Dedifferentiated amniotic fluid mesenchymal stem cell (primary cell): ENCODE results near the gene AIDA.
"Not testable (repeated sequence)": the region's sequence is repeated elsewhere in the genome, so short reads cannot be mapped to it uniquely, and the experiment has no call there.

Experiments used
- DNase-seq: peaks from one replicate; pipeline ENCODE4 v3.0.0-alpha.2; 2016; ENCODE audit errors: extremely low spot score

AIDA gene

DNA sequence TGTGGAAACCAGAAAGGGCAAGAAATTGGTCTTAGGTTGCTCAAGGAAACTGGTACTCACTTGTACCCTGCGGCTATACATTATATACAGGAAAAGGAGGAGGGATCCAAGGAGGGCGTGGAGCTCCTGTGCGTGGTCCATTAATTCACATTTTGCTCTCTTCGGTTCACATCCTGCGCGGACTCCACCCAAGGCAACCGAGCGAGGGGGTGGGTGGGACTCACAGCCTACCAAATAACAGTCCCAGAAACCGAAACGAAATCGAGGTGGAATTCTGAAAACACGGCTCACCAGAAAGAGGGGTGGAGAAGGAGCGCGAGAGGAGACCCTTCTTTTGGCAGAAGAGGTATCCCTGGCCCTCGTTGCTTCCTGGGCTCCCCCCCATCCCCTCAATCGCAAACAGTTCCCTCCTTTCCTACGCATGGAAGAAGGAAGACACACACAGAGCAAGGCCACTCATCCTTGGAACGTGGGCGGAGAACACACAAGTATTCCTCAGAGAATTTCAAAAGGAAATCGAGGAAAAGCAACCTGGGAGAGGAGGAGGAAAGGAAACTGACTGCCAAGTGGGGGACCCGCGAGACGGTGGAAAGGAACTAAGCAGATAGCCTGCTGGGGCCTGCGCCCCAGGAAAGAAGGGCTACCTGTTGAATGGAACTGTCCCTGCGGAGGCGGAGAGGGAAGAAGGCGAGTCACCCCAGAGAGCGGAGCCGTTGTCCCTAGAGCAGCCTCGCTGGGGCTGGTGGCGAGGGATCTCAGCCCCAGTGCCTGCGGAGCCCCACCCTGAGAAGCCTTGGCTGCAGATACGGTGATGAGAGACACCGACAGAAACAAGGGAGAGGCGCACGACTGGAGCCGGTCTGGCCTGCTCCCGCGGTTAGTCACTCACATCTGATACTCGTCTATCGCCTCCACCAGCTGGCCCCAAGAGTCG, 705 bp downstream of the AIDA start:
- peak; percentile 39 for DNase-seq

GRCh38 chr1:222709700-222710153, 2.6 kb downstream of the AIDA start:
- DNase-seq, result no peak

GRCh38 chr1:222706815-222707214, 5.5 kb downstream of the AIDA start:
- DNase-seq, result no peak

DNA sequence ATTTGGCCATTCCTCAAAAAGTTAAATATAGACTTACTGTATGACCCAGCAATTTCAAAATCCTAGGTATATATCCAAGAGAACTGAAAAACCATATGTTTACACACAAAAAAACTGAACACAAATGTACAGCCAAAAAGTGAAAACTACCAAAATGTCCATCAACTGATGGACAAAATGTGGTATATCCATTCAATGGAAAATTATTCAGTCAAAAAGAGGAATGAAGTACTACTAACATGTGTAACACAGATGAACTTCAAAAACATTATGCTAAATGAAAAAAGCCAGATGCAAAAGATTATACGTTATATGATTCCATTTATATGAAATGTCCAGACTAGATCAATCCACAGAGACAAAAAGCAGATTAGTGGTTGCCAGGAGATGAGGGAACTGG, 8.0 kb downstream of the AIDA start:
- no peak for DNase-seq

GRCh38 chr1:222702210-222702609, 10.1 kb downstream of the AIDA start:
- no peak for DNase-seq

DNA sequence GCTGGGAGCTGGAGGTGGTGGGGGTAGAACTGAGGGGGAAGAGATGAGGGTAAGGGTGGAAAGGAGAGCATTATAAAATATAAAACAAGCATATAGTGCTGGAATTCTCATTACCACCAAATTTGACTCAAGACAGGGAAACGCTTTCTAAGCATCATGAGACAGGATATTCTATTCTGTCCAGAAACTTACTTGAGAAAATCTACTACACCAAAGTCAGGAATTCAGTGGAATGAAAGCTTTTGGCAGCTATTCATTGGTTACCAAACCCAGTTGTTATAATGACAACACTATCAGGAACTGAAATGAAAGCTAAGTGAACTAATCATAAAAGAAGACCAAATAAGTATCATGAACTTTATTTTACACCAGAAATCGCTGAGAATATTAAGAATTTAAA, 14.5 kb downstream of the AIDA start:
- DNase-seq, result no peak

DNA sequence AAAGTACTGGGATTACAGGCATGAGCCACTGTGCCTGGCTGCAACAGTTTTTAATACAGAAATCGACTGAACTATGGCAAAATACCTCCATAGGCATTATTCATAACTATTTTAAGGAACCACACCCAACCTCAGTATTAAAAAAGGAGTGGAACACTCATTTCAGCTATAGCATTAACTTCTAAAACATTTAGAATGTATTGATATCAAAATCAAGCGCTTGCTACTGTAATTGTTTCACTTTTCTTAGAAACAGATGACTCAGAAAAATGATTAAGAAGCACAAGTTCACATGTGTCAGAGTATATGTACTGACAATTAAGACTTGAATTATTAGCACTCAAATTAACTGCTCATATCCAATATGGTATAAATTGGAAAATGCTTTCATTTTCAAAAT, 15.1 kb downstream of the AIDA start:
- DNase-seq, result no peak

DNA sequence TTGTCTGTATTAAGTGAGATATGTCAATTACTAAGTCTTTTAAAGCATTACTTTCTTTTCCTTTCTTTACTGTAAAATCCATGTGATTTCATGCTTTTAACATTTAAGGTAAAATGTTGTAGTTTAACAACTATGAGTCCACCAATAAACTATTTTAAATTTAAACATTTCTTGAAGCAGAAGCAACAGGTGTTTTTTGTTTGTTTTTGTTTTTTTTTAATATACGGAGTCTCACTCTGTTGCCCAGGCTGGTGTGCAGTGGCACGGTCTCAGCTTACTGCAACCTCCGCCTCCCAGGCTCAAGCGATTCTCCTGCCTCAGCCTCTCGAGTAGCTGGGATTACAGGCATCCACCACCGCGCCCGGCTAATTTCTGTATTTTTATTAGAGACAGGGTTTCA, 15.6 kb downstream of the AIDA start:
- DNase-seq, result no peak

DNA sequence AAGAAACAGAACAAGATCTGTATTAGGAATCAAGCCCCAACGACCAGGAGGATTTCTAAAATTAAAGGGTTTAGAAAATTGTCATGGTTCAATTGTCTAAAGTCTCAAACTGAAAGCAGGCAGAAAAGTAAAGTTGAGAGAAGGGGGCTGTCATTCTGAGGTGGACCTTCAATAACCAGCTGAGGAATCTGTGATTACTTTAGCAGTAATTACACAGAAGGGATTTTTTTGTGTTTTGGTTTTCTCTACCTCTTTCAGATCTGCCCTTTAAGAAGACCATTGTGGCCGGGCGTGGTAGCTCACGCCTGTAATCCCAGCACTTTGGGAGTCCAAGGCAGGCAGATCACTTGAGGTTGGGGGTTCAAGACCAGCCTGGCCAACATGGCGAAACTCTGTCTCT, 17.4 kb downstream of the AIDA start:
- no peak for DNase-seq

DNA sequence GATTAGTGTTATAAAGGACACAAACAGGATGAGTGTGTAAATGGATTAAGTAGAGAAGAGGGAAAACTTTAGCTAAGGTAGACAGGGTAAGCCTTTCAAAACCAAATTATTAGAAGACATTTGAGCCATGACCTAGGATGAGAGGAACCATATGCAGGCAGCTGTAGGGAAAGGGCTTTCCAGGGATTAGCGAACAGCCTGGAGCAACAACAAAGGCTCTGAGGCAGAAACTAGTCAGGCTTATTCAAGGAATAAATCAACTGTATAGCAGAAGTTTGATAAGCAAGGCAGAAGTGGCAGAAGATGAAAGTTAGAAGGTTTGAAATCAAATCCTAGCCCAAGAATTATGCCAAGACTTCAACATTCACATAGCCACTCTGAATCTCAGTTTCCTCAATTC, 21.3 kb downstream of the AIDA start:
- DNase-seq, result no peak

- no peak for DNase-seq
These were observed 32.2 kb downstream of the AIDA start for GRCh38 chr1:222680080-222680479.

GRCh38 chr1:222670110-222670509, 42.2 kb downstream of the AIDA start:
- no peak for DNase-seq

DNA sequence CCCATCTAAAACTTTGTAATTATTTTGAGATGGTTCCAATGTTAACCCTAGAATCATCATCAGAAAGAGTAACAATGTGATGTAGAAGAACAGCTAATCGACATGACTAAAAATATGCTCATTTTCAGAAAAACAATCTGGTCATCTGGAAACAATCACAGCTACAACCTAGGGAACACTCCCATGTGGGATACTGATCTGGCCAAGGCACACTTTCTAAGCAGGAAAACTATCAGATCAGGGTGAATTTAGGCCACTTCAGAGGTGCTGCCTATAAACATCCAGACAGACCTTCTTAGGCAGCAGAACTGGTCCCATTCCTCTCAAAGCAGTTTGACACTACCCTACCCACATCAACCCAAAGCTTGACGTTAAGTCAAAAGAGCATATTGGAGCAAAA, 43.2 kb downstream of the AIDA start:
- not testable (repeated sequence) for DNase-seq

- DNase-seq, result not testable (repeated sequence)
These were observed 44.1 kb downstream of the AIDA start for GRCh38 chr1:222668184-222668583.

DNA sequence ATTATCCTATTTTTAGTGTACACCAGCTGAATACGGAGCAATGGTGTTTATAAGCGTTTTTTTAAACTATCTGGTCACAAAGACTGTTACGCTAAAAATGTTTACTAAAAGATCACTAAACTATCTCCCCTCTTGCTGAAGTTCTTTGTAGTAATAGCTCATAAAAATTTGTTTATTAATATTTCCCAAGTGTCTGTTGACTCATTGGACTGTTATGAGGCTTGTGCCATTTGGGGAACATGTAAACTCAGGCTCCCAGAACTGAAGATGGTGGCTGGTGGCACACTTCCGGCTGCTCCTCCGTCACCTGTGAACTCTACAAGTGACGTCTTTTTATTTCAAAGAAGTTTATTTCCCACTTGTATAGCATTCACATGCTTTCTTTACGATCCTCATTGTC, 46.3 kb downstream of the AIDA start:
- DNase-seq, result no peak

DNA sequence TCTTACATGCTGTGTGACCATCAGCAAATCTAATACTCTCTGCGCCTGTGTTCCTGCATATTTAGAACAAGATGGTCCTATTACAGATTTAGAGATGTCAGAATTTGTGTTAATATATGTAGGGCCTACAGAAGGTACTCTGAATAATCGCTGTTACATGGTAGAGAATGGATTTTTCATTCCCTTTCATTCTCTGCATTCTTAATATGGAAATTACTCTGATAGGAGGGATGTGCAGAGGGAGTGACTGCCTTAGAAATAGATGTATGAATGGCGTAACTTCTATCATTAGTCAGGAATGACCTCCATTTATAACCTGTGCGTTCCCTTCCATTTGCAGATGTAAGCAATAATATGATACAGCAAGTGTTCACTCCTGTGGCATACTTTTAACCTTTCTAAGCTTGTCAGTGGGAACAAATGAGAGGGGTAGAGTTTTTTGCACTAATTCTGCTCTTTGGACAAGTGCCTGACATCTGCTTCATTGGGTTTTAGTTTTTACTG, 48.8 kb downstream of the AIDA start:
- no peak for DNase-seq

GRCh38 chr1:222657899-222658298, 54.4 kb downstream of the AIDA start:
- DNase-seq, result no peak

- no peak for DNase-seq
These were observed 55.7 kb downstream of the AIDA start for GRCh38 chr1:222656391-222657155.

- no peak for DNase-seq
These were observed 57.4 kb downstream of the AIDA start for GRCh38 chr1:222654849-222655248.

DNA sequence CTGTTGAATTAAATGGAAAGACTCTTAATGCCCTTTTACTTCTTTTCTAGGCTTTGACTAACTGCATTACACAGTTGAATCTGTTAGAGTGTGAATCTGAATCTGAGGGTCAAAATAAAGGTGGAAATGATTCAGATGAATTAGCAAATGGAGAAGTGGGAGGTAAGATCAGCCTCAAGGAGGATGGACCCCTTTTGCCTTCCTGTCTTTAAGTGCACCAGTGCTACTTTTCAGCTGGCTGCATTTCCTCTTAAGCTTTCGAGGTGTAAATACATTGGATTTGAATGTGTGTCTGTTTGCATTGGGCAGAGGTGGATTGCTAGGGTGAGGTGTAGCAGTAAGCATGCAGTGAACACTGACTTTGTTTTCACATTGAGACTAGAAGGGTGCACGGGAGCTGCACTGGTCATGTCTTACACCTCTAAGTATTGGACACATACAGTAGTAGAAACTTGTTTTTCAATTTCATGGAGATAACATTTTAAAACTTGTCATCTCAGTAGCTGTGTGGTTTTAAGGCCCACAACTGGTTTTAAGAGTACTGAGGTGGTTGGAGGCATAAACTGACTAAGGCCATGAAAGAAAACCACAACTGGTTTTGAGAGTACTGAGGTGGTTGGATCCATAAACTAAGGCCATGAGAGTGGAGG, 59.0 kb downstream of the AIDA start:
- no peak for DNase-seq

GRCh38 chr1:222652676-222653075, 59.6 kb downstream of the AIDA start:
- no peak for DNase-seq

DNA sequence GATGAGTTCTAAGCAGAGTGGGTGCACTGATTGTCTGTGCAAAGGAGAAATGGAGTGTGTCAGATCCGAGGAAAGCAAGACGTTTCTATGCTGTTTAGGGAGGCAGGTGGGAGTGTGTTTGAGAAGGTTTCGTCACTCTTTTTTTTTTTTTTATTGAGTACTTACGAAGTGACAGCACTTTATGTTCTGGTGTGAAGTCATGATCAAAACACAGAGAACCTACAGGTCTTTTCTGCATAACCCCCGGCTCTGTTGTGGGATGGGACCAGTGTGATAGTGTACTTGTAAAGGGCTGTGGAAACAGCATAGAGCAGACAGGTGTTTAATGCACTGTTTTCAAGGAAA, 67.7 kb downstream of the AIDA start:
- DNase-seq, result no peak
